ENCODE data around the gene TNS1. TPM values are rescaled to one million over a fixed set of nuclear protein-coding genes. Genes with fewer than 3 reads are reported as not detected.

TNS1 gene
- total RNA-seq, 2 donors from 2014 or later = 3.3 to 4.2 TPM

- Histone ChIP-seq H3K9ac (ENCODE audit: extremely low read depth, low read length, poor library complexity, severe bottlenecking) (no peak overlapping the region), H3K4me1 (ENCODE audit: control insufficient read depth, insufficient read depth, low read length) (peaks cover 3% of the 10 kb centered on the region), H3K4me3 (ENCODE audit: low read length) (no peak overlapping the region), H3K27me3 (ENCODE audit: control insufficient read depth, insufficient read depth, low read length, poor library complexity, severe bottlenecking) (no peaks in the 10 kb centered on the region), H3K9me3 (ENCODE audit: control insufficient read depth, low read length) (no peaks in the 10 kb centered on the region), H3K36me3 (ENCODE audit: control insufficient read depth, insufficient read depth, low read length) (no peaks in the 10 kb centered on the region), H3K27ac (ENCODE audit: low read depth, low read length) (no peak overlapping the region)
- no peaks in the 10 kb centered on the region for H3K27me3 Mint-ChIP-seq (ENCODE audit: insufficient read depth)
- H3K4me1 Mint-ChIP-seq = peaks cover 19% of the 10 kb centered on the region
- no peak for DNase-seq
- TF ChIP-seq CTCF (conservative IDR thresholded peaks at IDR 0.05) = no peak
- no peaks in the 10 kb centered on the region for H3K9me3 Mint-ChIP-seq
- no peak overlapping the region for H3K4me3 Mint-ChIP-seq
- no peaks in the 10 kb centered on the region for H3K36me3 Mint-ChIP-seq (ENCODE audit: low read depth)
- WGBS, 2 experiments (ENCODE audit: insufficient coverage in 1 of 2, insufficient read length in 1 of 2) = 90 to 92% methylated on average over 11 to 19 of the region's 19 CpGs
- H3K27ac Mint-ChIP-seq = no peak overlapping the region
Measured at GRCh38 chr2:217902379-217903141, 100.2 kb downstream of the TNS1 start.

GRCh38 chr2:217901835-217902378 lies 100.9 kb downstream of the TNS1 start:
- H3K27ac Mint-ChIP-seq = no peak overlapping the region
- no peak for DNase-seq
- no peaks in the 10 kb centered on the region for H3K9me3 Mint-ChIP-seq
- no peaks in the 10 kb centered on the region for H3K9me3 ChIP-seq (ENCODE audit: control insufficient read depth, low read length)
- peaks cover 3% of the 10 kb centered on the region for H3K4me1 ChIP-seq (ENCODE audit: control insufficient read depth, insufficient read depth, low read length)
- H3K27ac ChIP-seq (ENCODE audit: low read depth, low read length) = no peak overlapping the region
- H3K36me3 Mint-ChIP-seq (ENCODE audit: low read depth) = no peaks in the 10 kb centered on the region
- no peak overlapping the region for H3K4me3 ChIP-seq (ENCODE audit: low read length)
- peaks cover 19% of the 10 kb centered on the region for H3K4me1 Mint-ChIP-seq
- H3K9ac ChIP-seq (ENCODE audit: extremely low read depth, low read length, poor library complexity, severe bottlenecking) = no peak overlapping the region
- H3K27me3 Mint-ChIP-seq (ENCODE audit: insufficient read depth) = no peaks in the 10 kb centered on the region
- H3K36me3 ChIP-seq (ENCODE audit: control insufficient read depth, insufficient read depth, low read length) = no peaks in the 10 kb centered on the region
- TF ChIP-seq CTCF (conservative IDR thresholded peaks at IDR 0.05) = no peak
- no peaks in the 10 kb centered on the region for H3K27me3 ChIP-seq (ENCODE audit: control insufficient read depth, insufficient read depth, low read length, poor library complexity, severe bottlenecking)
- no peak overlapping the region for H3K4me3 Mint-ChIP-seq
- WGBS, 2 experiments (ENCODE audit: insufficient coverage in 1 of 2, insufficient read length in 1 of 2) = 93 to 100% methylated on average over 3 to 5 of the region's 5 CpGs

- Histone ChIP-seq H3K4me3 (ENCODE audit: low read length) (no peak overlapping the region), H3K9me3 (ENCODE audit: control insufficient read depth, low read length) (no peaks in the 10 kb centered on the region), H3K4me1 (ENCODE audit: control insufficient read depth, insufficient read depth, low read length) (peaks cover 3% of the 10 kb centered on the region), H3K27me3 (ENCODE audit: control insufficient read depth, insufficient read depth, low read length, poor library complexity, severe bottlenecking) (no peaks in the 10 kb centered on the region), H3K9ac (ENCODE audit: extremely low read depth, low read length, poor library complexity, severe bottlenecking) (no peak overlapping the region), H3K27ac (ENCODE audit: low read depth, low read length) (no peak overlapping the region), H3K36me3 (ENCODE audit: control insufficient read depth, insufficient read depth, low read length) (no peaks in the 10 kb centered on the region)
- no peak overlapping the region for H3K4me3 Mint-ChIP-seq
- no peaks in the 10 kb centered on the region for H3K27me3 Mint-ChIP-seq (ENCODE audit: insufficient read depth)
- WGBS, 2 experiments (ENCODE audit: insufficient coverage in 1 of 2, insufficient read length in 1 of 2) = 88 to 100% methylated on average over 1 to 4 of the region's 4 CpGs
- H3K27ac Mint-ChIP-seq = no peak overlapping the region
- H3K4me1 Mint-ChIP-seq = peaks cover 19% of the 10 kb centered on the region
- H3K9me3 Mint-ChIP-seq = no peaks in the 10 kb centered on the region
- no peak for DNase-seq
- H3K36me3 Mint-ChIP-seq (ENCODE audit: low read depth) = no peaks in the 10 kb centered on the region
- no peak for TF ChIP-seq CTCF (conservative IDR thresholded peaks at IDR 0.05)
Measured at GRCh38 chr2:217901400-217901799, 101.4 kb downstream of the TNS1 start.
